ENCODE data around the gene FOSB. TPM values are rescaled to one million over a fixed set of nuclear protein-coding genes. Genes with fewer than 3 reads are reported as not detected.
A peak's percentile ranks its signal among the peaks of the same experiment; 100 is the strongest.
"Not testable (repeated sequence)": the region's sequence is repeated elsewhere in the genome, so short reads cannot be mapped to it uniquely, and the experiment has no call there.

Gene FOSB
- total and polyA plus RNA-seq, 5 donors, result 1.6 to 57.8 (median 8.4) TPM

- intact Hi-C loops (cut with DNase I), result no loop called here
- Histone ChIP-seq H3K4me1 (ENCODE audit: control insufficient read depth, insufficient read depth, low read length) (peaks cover 5% of the 10 kb centered on the region), H3K9me3 (ENCODE audit: control insufficient read depth, low read length) (no peaks in the 10 kb centered on the region), H3K27me3 (ENCODE audit: control insufficient read depth, insufficient read depth) (no peaks in the 10 kb centered on the region), H3K27ac (ENCODE audit: low read length) (peak overlapping the region; percentile 97), H3K4me3 (ENCODE audit: low read length) (peak overlapping the region; percentile 98)
- DNase-seq (peak; percentile 51 to 78 (median 68)), ATAC-seq (no peak)
- WGBS, result under 1% methylated on average over 22 of the region's 22 CpGs
Measured at GRCh38 chr19:45507872-45508416, 40.1 kb downstream of the FOSB start.

DNA sequence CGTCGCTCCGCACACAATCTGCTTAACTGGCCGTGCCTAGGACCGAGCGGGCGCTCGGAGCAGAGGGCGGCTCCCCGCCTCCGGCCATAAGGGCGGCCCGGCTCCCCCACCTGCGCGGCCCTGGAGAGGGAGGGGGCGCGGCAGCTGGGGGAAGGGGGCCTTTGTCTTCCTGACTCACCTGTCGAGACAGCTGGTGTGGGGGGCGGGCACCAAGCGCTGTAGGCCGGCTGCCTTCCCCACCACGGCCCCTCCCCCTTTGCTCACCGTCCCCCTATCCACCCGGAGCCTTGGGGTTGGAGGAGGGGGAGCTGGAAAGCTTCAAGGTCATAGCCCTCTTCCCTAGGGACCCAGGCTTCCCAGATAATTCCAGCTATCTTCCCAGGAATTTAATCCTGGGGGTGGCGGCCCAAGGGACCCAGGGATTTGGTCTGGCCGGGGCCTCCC is 40.6 kb downstream of the FOSB start:
- Histone ChIP-seq H3K27me3 (ENCODE audit: control insufficient read depth, insufficient read depth) (no peaks in the 10 kb centered on the region), H3K9me3 (ENCODE audit: control insufficient read depth, low read length) (no peaks in the 10 kb centered on the region), H3K4me1 (ENCODE audit: control insufficient read depth, insufficient read depth, low read length) (peaks cover 5% of the 10 kb centered on the region), H3K4me3 (ENCODE audit: low read length) (peak overlapping the region; percentile 98), H3K27ac (ENCODE audit: low read length) (peak overlapping the region; percentile 97)
- DNase-seq, result peak; percentile 58 to 80 (median 78)
- intact Hi-C loops (cut with DNase I), result no loop called here
- peak; percentile 7 to 24 for ATAC-seq
- under 1% methylated on average over 26 of the region's 26 CpGs for WGBS

- Histone ChIP-seq H3K9me3 (ENCODE audit: control insufficient read depth, low read length) (no peaks in the 10 kb centered on the region), H3K27me3 (ENCODE audit: control insufficient read depth, insufficient read depth) (no peaks in the 10 kb centered on the region), H3K4me1 (ENCODE audit: control insufficient read depth, insufficient read depth, low read length) (peaks cover 11% of the 10 kb centered on the region), H3K4me3 (ENCODE audit: low read length) (peak overlapping the region; percentile 98), H3K27ac (ENCODE audit: low read length) (peak overlapping the region; percentile 97)
- ATAC-seq (peak; percentile 53 to 74), DNase-seq (peak; percentile 83 to 92 (median 91))
- WGBS, result 1% methylated on average over 28 of the region's 28 CpGs
- intact Hi-C loops (cut with DNase I), result no loop called here
Measured at GRCh38 chr19:45508861-45509691, 41.3 kb downstream of the FOSB start.

GRCh38 chr19:45509692-45510015 is 41.9 kb downstream of the FOSB start:
- 15% methylated on average over 3 of the region's 3 CpGs for WGBS
- no peak for DNase-seq
- Histone ChIP-seq H3K9me3 (ENCODE audit: control insufficient read depth, low read length) (no peaks in the 10 kb centered on the region), H3K4me3 (ENCODE audit: low read length) (peak overlapping the region; percentile 98), H3K27ac (ENCODE audit: low read length) (peak overlapping the region; percentile 50), H3K27me3 (ENCODE audit: control insufficient read depth, insufficient read depth) (no peaks in the 10 kb centered on the region), H3K4me1 (ENCODE audit: control insufficient read depth, insufficient read depth, low read length) (peaks cover 11% of the 10 kb centered on the region)
- intact Hi-C loops (cut with DNase I), result no loop called here
- ATAC-seq, result no peak

- intact Hi-C loops (cut with DNase I); H3K27me3 ChIP-seq (ENCODE audit: control insufficient read depth, insufficient read depth); ATAC-seq; H3K4me3 ChIP-seq (ENCODE audit: low read length); H3K27ac ChIP-seq (ENCODE audit: low read length); H3K9me3 ChIP-seq (ENCODE audit: control insufficient read depth, low read length); DNase-seq: not testable (repeated sequence)
- H3K4me1 ChIP-seq (ENCODE audit: control insufficient read depth, insufficient read depth, low read length), result peaks cover 11% of the 10 kb centered on the region
- 80% methylated on average over 11 of the region's 11 CpGs for WGBS
Measured at GRCh38 chr19:45510352-45510751, 42.6 kb downstream of the FOSB start.

GRCh38 chr19:45511074-45511473 is 43.3 kb downstream of the FOSB start:
- Histone ChIP-seq H3K9me3 (ENCODE audit: control insufficient read depth, low read length) (no peaks in the 10 kb centered on the region), H3K4me3 (ENCODE audit: low read length) (no peak overlapping the region), H3K27me3 (ENCODE audit: control insufficient read depth, insufficient read depth) (no peaks in the 10 kb centered on the region), H3K4me1 (ENCODE audit: control insufficient read depth, insufficient read depth, low read length) (peaks cover 11% of the 10 kb centered on the region), H3K27ac (ENCODE audit: low read length) (no peak overlapping the region)
- DNase-seq (no peak), ATAC-seq (no peak)
- intact Hi-C loops (cut with DNase I), result no loop called here
- 90% methylated on average over 5 of the region's 5 CpGs for WGBS

GRCh38 chr19:45512881-45513483 is 45.2 kb downstream of the FOSB start:
- H3K27me3 ChIP-seq (ENCODE audit: control insufficient read depth, insufficient read depth), result no peaks in the 10 kb centered on the region
- WGBS, result 84% methylated on average over 6 of the region's 6 CpGs

GRCh38 chr19:45514376-45515051 is 46.7 kb downstream of the FOSB start:
- Histone ChIP-seq H3K27ac (ENCODE audit: low read length) (peak overlapping the region; percentile 40), H3K4me3 (ENCODE audit: low read length) (no peak overlapping the region), H3K4me1 (ENCODE audit: control insufficient read depth, insufficient read depth, low read length) (peaks cover 10% of the 10 kb centered on the region), H3K27me3 (ENCODE audit: control insufficient read depth, insufficient read depth) (no peaks in the 10 kb centered on the region), H3K9me3 (ENCODE audit: control insufficient read depth, low read length) (no peaks in the 10 kb centered on the region)
- 53% methylated on average over 13 of the region's 13 CpGs for WGBS
- peak; percentile 39 to 42 for ATAC-seq
- DNase-seq, result peak in 2 of 3 donors; percentile 60 to 67
- intact Hi-C loops (cut with DNase I), result no loop called here

More at GRCh38 chr19:45512881-45513483, 45.2 kb downstream of the FOSB start:
- Histone ChIP-seq H3K4me1 (ENCODE audit: control insufficient read depth, insufficient read depth, low read length) (peaks cover 11% of the 10 kb centered on the region), H3K4me3 (ENCODE audit: low read length) (no peak overlapping the region), H3K27ac (ENCODE audit: low read length) (no peak overlapping the region), H3K9me3 (ENCODE audit: control insufficient read depth, low read length) (no peaks in the 10 kb centered on the region)
- ATAC-seq (no peak), DNase-seq (no peak)
- intact Hi-C loops (cut with DNase I), result no loop called here

DNA sequence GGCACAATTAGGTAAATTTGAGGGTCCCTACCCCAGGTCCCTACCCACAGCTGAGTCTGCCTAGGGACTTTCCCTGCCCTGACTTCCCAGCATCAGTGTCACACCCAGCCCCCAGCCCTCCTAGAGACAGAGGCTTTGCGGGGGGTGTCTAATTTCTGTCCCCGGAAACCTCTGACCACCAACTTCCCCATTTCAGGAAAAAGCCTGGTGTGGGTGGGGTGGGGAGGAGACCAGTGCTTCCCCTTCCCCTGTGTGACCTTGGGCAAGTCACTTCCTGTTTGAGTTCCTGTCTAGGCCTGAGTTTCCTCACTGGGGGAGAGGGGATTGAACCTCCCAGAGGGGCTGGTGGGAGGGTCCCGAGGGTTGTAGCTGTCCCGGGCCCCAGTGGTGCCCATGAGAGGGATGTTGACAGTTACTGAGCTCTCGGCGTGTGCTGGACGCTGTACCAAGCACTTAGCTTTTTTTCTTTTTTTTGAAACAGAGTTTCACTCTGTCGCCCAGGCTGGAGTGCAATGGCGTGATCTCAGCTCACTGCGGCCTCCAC is 47.4 kb downstream of the FOSB start:
- ATAC-seq (peak; percentile 61 to 72), DNase-seq (peak; percentile 56 to 77 (median 74))
- Histone ChIP-seq H3K4me1 (ENCODE audit: control insufficient read depth, insufficient read depth, low read length) (peaks cover 7% of the 10 kb centered on the region), H3K27me3 (ENCODE audit: control insufficient read depth, insufficient read depth) (no peaks in the 10 kb centered on the region), H3K27ac (ENCODE audit: low read length) (peak overlapping the region; percentile 40), H3K9me3 (ENCODE audit: control insufficient read depth, low read length) (no peaks in the 10 kb centered on the region), H3K4me3 (ENCODE audit: low read length) (no peak overlapping the region)
- WGBS, result 66% methylated on average over 10 of the region's 10 CpGs
- intact Hi-C loops (cut with DNase I), result no loop called here

DNA sequence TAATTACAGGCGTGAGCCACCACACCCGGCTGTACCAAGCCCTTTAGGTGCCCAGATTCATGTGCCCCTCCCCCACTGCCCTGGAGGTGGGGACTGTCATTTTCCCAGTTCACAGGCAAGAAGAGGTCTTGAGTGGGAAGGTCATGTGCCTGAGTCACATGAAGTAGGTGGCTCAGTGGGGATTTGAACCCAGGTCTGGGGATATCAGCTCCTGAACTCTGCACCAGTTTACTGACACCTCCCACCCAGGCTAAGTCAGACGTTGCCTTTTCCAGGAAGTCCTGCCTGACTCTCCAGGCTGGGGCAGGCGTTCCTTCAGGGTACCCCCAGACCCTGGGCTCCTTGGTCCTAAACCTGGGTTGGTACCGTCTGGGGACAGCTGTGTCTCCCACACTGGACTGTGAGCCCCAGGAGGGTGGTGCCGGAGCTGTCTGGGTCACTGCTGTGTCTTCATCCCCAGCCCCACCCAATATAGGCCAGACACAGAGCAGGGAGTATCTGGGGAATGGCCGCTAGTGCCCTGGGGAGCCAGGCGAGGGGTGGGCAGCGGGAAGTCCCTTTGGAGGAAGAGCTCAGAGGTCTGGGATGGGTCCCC is 48.1 kb downstream of the FOSB start:
- DNase-seq (peak in 2 of 3 donors; percentile 55 to 72), ATAC-seq (peak; percentile 25 to 39)
- peak overlapping the region; percentile 61 for H3K27ac ChIP-seq (ENCODE audit: low read length)
- intact Hi-C loops (cut with DNase I), result no loop called here
- 69% methylated on average over 9 of the region's 9 CpGs for WGBS
- no peaks in the 10 kb centered on the region for H3K9me3 ChIP-seq (ENCODE audit: control insufficient read depth, low read length)
- peaks cover 7% of the 10 kb centered on the region for H3K4me1 ChIP-seq (ENCODE audit: control insufficient read depth, insufficient read depth, low read length)
- no peaks in the 10 kb centered on the region for H3K27me3 ChIP-seq (ENCODE audit: control insufficient read depth, insufficient read depth)
- H3K4me3 ChIP-seq (ENCODE audit: low read length), result no peak overlapping the region

All from right cardiac atrium (tissue), 5 donors.